Neural progenitor cell (in vitro differentiated cells): ENCODE results near the gene MYO16. TPM values are rescaled to one million over a fixed set of nuclear protein-coding genes. Genes with fewer than 3 reads are reported as not detected.

Experiments used
- DNase-seq: peaks from one replicate; pipeline ENCODE4 v3.0.0-alpha.2; 2016; ENCODE audit warnings: low spot score
- H2AFZ ChIP-seq: fragments of 200-600 bp; sonication (generic); replicated peaks from 2 replicates; pipeline ENCODE4 v1.6.1; 2016; ENCODE audit warnings: antibody characterized with exemption
- H3F3A ChIP-seq: fragments of 200-600 bp; sonication (generic); 2 replicates; pipeline ENCODE4 v1.6.1; 2016; ENCODE audit warnings: antibody characterized with exemption, low read depth
- H3K27ac ChIP-seq: fragments of 200-600 bp; sonication (generic); 2 replicates; pipeline ENCODE4 v1.5.1; 2016; ENCODE audit warnings: mild to moderate bottlenecking
- H3K27me3 ChIP-seq: fragments of 200-600 bp; sonication (generic); 2 replicates; pipeline ENCODE4 v1.6.1; 2016; ENCODE audit warnings: mild to moderate bottlenecking, moderate library complexity
- H3K36me3 ChIP-seq: fragments of 200-600 bp; sonication (generic); 2 replicates; pipeline ENCODE4 v1.5.1; 2016
- H3K4me1 ChIP-seq: fragments of 200-600 bp; sonication (generic); 2 replicates; pipeline ENCODE4 v1.6.1; 2016; ENCODE audit warnings: mixed run types
- H3K4me2 ChIP-seq: fragments of 200-600 bp; sonication (generic); 2 replicates; pipeline ENCODE4 v1.6.1; 2016
- H3K4me3 ChIP-seq: fragments of 200-600 bp; sonication (generic); 2 replicates; pipeline ENCODE4 v1.5.1; 2016
- H3K79me2 ChIP-seq: fragments of 200-600 bp; sonication (generic); 2 replicates; pipeline ENCODE4 v1.6.1; 2016; ENCODE audit warnings: low read depth
- H3K9ac ChIP-seq: fragments of 200-600 bp; sonication (generic); 2 replicates; pipeline ENCODE4 v1.6.1; 2016
- H3K9me3 ChIP-seq: fragments of 200-600 bp; sonication (generic); 2 replicates; pipeline ENCODE4 v1.5.1; 2016; ENCODE audit warnings: low read depth
- H4K20me1 ChIP-seq: fragments of 200-600 bp; sonication (generic); 2 replicates; pipeline ENCODE4 v1.6.1; 2016; ENCODE audit warnings: low read depth
- H3K27ac Mint-ChIP-seq: 3 replicates; pipeline ENCODE4 v1.8.0; 2021; ENCODE audit warnings: mixed read lengths
- H3K27me3 Mint-ChIP-seq: 2 replicates; pipeline ENCODE4 v1.8.0; 2022; ENCODE audit warnings: low read depth, mild to moderate bottlenecking, inconsistent platforms, moderate library complexity, mixed read lengths; ENCODE audit not compliant: insufficient read depth
- H3K36me3 Mint-ChIP-seq: 3 replicates; pipeline ENCODE4 v1.8.0; 2021; ENCODE audit warnings: mixed read lengths
- H3K4me1 Mint-ChIP-seq: 3 replicates; pipeline ENCODE4 v1.8.0; 2021; ENCODE audit warnings: mixed read lengths
- H3K4me3 Mint-ChIP-seq: 3 replicates; pipeline ENCODE4 v1.8.0; 2021; ENCODE audit warnings: mild to moderate bottlenecking, moderate library complexity, mixed read lengths
- H3K9me3 Mint-ChIP-seq: 3 replicates; pipeline ENCODE4 v1.8.0; 2020; ENCODE audit warnings: mixed read lengths
- CTCF ChIP-seq: fragments of 200-600 bp; sonication (generic); IDR thresholded peaks from 2 replicates; pipeline ENCODE4 v1.5.1; 2017; ENCODE audit warnings: antibody characterized with exemption, mild to moderate bottlenecking
- EZH2 ChIP-seq: fragments of 200-600 bp; sonication (generic); IDR thresholded peaks from 2 replicates; pipeline ENCODE4 v1.6.1; 2017; ENCODE audit warnings: antibody characterized with exemption, mild to moderate bottlenecking, moderate library complexity
- EZH2phosphoT487 ChIP-seq: fragments of 200-600 bp; sonication (generic); IDR thresholded peaks from 2 replicates; pipeline ENCODE4 v1.6.1; 2017; ENCODE audit warnings: antibody characterized with exemption
- total RNA-seq: library from RNA; depleted of rRNA; stranded (reverse); fragments of >200 nt; gene quantifications from 2 replicates; pipeline ENCODE4 v1.2.3, GENCODE V29; 2015; ENCODE audit warnings: low replicate concordance

MYO16 gene
- total RNA-seq, 1 donor from 2014 or later: 0.41 TPM

- H3K27ac Mint-ChIP-seq: no peak overlapping the region
- Histone ChIP-seq H3K9me3 (no peaks in the 10 kb centered on the region), H3K79me2 (no peaks in the 10 kb centered on the region), H4K20me1 (no peaks in the 10 kb centered on the region), H3F3A (no peaks in the 10 kb centered on the region), H3K36me3 (no peaks in the 10 kb centered on the region), H3K27me3 (no peaks in the 10 kb centered on the region), H3K9ac (no peak overlapping the region), H3K4me1 (no peaks in the 10 kb centered on the region), H3K4me2 (no peak overlapping the region), H3K4me3 (no peak overlapping the region), H3K27ac (no peak overlapping the region), H2AFZ (no peak overlapping the region)
- peaks cover 9% of the 10 kb centered on the region for H3K27me3 Mint-ChIP-seq
- H3K9me3 Mint-ChIP-seq: peaks cover 11% of the 10 kb centered on the region
- H3K4me3 Mint-ChIP-seq: no peak overlapping the region
- TF ChIP-seq CTCF: no peak
- no peak for TF ChIP-seq EZH2
- TF ChIP-seq EZH2phosphoT487: no peak
- peaks cover 2% of the 10 kb centered on the region for H3K36me3 Mint-ChIP-seq
- no peak for DNase-seq
- peaks cover 18% of the 10 kb centered on the region for H3K4me1 Mint-ChIP-seq
Measured at GRCh38 chr13:109093998-109094397, 464.6 kb downstream of the MYO16 start.

- peaks cover 11% of the 10 kb centered on the region for H3K9me3 Mint-ChIP-seq
- no peaks in the 10 kb centered on the region for H3K4me1 ChIP-seq
Measured at GRCh38 chr13:109095126-109095525, 465.7 kb downstream of the MYO16 start.

GRCh38 chr13:109096101-109096500 is 466.7 kb downstream of the MYO16 start:
- TF ChIP-seq CTCF: no peak
- no peak for TF ChIP-seq EZH2phosphoT487
- H3K4me1 ChIP-seq: no peaks in the 10 kb centered on the region
- H3K4me3 ChIP-seq: no peak overlapping the region
- H3F3A ChIP-seq: no peaks in the 10 kb centered on the region
- no peaks in the 10 kb centered on the region for H3K9me3 ChIP-seq
- Mint-ChIP-seq H3K27ac (no peak overlapping the region), H3K27me3 (peaks cover 6% of the 10 kb centered on the region), H3K4me3 (no peak overlapping the region), H3K9me3 (peaks cover 11% of the 10 kb centered on the region), H3K36me3 (peaks cover 2% of the 10 kb centered on the region), H3K4me1 (peaks cover 7% of the 10 kb centered on the region)
- H3K4me2 ChIP-seq: no peak overlapping the region
- no peaks in the 10 kb centered on the region for H4K20me1 ChIP-seq
- no peaks in the 10 kb centered on the region for H3K27me3 ChIP-seq
- H3K36me3 ChIP-seq: no peaks in the 10 kb centered on the region
- H3K9ac ChIP-seq: no peak overlapping the region
- H3K27ac ChIP-seq: no peak overlapping the region
- DNase-seq: no peak
- no peaks in the 10 kb centered on the region for H3K79me2 ChIP-seq
- H2AFZ ChIP-seq: no peak overlapping the region

More at GRCh38 chr13:109095126-109095525, 465.7 kb downstream of the MYO16 start:
- Histone ChIP-seq H3K27ac (no peak overlapping the region), H3K27me3 (no peaks in the 10 kb centered on the region), H3K4me3 (no peak overlapping the region), H4K20me1 (no peaks in the 10 kb centered on the region), H3K36me3 (no peaks in the 10 kb centered on the region), H3K9ac (no peak overlapping the region), H3K4me2 (no peak overlapping the region), H3K79me2 (no peaks in the 10 kb centered on the region), H3K9me3 (no peaks in the 10 kb centered on the region), H2AFZ (no peak overlapping the region), H3F3A (no peaks in the 10 kb centered on the region)
- Mint-ChIP-seq H3K36me3 (peaks cover 2% of the 10 kb centered on the region), H3K27me3 (peaks cover 9% of the 10 kb centered on the region), H3K4me1 (peaks cover 15% of the 10 kb centered on the region), H3K4me3 (no peak overlapping the region), H3K27ac (peak overlapping the region; percentile 67)
- no peak for DNase-seq
- no peak for TF ChIP-seq CTCF
- no peak for TF ChIP-seq EZH2phosphoT487
- TF ChIP-seq EZH2: no peak
